HepG2 (cell line): ENCODE data around the gene PPFIA4.

Experiments used
- ATF4 ChIP-seq, 2 experiments: fragments of 450-650 bp in 1 of 2; sonication (generic) in 1 of 2; formaldehyde crosslinking; IDR thresholded peaks; 2 replicates each; pipeline versions ENCODE4 v1.5.0 to v1.8.0; 2020 to 2022; ENCODE audit warnings: mild to moderate bottlenecking in 1 of 2, missing genetic modification reagents in 1 of 2
- CENPBD1 ChIP-seq: sonication (generic); formaldehyde crosslinking; IDR thresholded peaks from 2 replicates; pipeline ENCODE4 v1.8.0; 2022; ENCODE audit warnings: missing genetic modification reagents, low read depth, mild to moderate bottlenecking, borderline replicate concordance
- EZH2 ChIP-seq: conservative IDR thresholded peaks from 2 replicates; pipeline ENCODE4 v1.6.1; 2012; ENCODE audit warnings: mild to moderate bottlenecking, low read depth, low read length, moderate library complexity
- GLI4 ChIP-seq: sonication (generic); formaldehyde crosslinking; IDR thresholded peaks from 2 replicates; pipeline ENCODE4 v1.5.1; 2020; ENCODE audit warnings: missing genetic modification reagents, mild to moderate bottlenecking, moderate library complexity, borderline replicate concordance
- MXI1 ChIP-seq: IDR thresholded peaks from 3 replicates; pipeline ENCODE4 v1.6.1; 2012; ENCODE audit warnings: low read depth, low read length, inconsistent platforms, borderline replicate concordance
- NR2C2 ChIP-seq: sonication (generic); formaldehyde crosslinking; IDR thresholded peaks from 2 replicates; pipeline ENCODE4 v1.4.0; 2020; ENCODE audit warnings: missing genetic modification reagents, mild to moderate bottlenecking, moderate library complexity, borderline replicate concordance
- ZSCAN5A ChIP-seq: sonication (generic); formaldehyde crosslinking; IDR thresholded peaks from 2 replicates; pipeline ENCODE4 v1.8.0; 2022; ENCODE audit warnings: mild to moderate bottlenecking, missing genetic modification reagents, borderline replicate concordance
- TF ChIP-seq, protein P1 (sequence below): sonication (generic); formaldehyde crosslinking; IDR thresholded peaks from 2 replicates; pipeline ENCODE4 v1.5.0; 2020; ENCODE audit warnings: mild to moderate bottlenecking, missing genetic modification reagents, moderate library complexity
- TF ChIP-seq, protein P2 (sequence below): IDR thresholded peaks from 2 replicates; pipeline ENCODE4 v1.6.1; 2016; ENCODE audit warnings: low read depth, missing genetic modification reagents, missing compliant biosample characterization

DNA sequence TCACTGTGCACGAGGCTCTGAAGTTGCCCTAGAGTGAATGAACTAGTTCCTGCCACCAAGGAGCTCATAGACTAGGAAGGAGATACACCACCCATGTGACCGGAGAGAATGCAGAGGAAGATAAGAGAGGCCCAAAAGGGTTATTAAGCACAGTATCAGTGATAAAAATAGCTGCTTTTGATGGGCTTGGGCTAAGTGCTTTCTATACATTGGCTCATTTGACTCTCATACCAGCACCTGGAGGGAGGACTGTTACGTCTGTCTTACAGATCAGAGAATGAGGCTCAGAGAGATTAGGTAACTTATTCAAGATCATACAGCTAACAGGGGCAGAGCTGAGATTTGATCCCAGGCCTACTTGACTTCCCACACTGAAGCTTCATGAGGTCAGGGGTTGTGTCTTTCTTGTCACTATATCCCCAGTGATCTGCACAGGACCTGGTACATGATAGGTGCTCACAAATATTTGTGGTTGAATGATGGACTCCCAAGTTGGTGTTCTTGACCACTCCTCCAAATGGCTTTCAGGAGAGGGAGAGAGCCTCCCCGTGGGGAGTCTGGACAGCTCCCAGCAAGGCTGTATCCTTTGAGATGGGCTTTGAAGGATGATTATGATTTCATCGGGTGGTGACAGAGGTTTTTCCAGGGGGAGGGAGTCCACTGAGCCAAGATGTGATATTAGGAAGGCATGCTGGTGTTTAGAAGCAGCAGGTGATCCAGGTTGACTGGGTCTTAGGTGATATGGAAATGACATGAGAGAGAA lies 14.4 kb downstream of the PPFIA4 start:
- TF ChIP-seq, protein P1, sequence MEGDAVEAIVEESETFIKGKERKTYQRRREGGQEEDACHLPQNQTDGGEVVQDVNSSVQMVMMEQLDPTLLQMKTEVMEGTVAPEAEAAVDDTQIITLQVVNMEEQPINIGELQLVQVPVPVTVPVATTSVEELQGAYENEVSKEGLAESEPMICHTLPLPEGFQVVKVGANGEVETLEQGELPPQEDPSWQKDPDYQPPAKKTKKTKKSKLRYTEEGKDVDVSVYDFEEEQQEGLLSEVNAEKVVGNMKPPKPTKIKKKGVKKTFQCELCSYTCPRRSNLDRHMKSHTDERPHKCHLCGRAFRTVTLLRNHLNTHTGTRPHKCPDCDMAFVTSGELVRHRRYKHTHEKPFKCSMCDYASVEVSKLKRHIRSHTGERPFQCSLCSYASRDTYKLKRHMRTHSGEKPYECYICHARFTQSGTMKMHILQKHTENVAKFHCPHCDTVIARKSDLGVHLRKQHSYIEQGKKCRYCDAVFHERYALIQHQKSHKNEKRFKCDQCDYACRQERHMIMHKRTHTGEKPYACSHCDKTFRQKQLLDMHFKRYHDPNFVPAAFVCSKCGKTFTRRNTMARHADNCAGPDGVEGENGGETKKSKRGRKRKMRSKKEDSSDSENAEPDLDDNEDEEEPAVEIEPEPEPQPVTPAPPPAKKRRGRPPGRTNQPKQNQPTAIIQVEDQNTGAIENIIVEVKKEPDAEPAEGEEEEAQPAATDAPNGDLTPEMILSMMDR: no peak
- TF ChIP-seq CENPBD1 (CRISPR knock-in tag): no peak
- no peak for TF ChIP-seq ZSCAN5A (CRISPR knock-in tag)
- TF ChIP-seq GLI4 (CRISPR knock-in tag): no peak
- TF ChIP-seq MXI1: no peak
- TF ChIP-seq ATF4 (CRISPR knock-in tag; IDR thresholded peaks at IDR 0.05): no peak
- TF ChIP-seq, protein P2, sequence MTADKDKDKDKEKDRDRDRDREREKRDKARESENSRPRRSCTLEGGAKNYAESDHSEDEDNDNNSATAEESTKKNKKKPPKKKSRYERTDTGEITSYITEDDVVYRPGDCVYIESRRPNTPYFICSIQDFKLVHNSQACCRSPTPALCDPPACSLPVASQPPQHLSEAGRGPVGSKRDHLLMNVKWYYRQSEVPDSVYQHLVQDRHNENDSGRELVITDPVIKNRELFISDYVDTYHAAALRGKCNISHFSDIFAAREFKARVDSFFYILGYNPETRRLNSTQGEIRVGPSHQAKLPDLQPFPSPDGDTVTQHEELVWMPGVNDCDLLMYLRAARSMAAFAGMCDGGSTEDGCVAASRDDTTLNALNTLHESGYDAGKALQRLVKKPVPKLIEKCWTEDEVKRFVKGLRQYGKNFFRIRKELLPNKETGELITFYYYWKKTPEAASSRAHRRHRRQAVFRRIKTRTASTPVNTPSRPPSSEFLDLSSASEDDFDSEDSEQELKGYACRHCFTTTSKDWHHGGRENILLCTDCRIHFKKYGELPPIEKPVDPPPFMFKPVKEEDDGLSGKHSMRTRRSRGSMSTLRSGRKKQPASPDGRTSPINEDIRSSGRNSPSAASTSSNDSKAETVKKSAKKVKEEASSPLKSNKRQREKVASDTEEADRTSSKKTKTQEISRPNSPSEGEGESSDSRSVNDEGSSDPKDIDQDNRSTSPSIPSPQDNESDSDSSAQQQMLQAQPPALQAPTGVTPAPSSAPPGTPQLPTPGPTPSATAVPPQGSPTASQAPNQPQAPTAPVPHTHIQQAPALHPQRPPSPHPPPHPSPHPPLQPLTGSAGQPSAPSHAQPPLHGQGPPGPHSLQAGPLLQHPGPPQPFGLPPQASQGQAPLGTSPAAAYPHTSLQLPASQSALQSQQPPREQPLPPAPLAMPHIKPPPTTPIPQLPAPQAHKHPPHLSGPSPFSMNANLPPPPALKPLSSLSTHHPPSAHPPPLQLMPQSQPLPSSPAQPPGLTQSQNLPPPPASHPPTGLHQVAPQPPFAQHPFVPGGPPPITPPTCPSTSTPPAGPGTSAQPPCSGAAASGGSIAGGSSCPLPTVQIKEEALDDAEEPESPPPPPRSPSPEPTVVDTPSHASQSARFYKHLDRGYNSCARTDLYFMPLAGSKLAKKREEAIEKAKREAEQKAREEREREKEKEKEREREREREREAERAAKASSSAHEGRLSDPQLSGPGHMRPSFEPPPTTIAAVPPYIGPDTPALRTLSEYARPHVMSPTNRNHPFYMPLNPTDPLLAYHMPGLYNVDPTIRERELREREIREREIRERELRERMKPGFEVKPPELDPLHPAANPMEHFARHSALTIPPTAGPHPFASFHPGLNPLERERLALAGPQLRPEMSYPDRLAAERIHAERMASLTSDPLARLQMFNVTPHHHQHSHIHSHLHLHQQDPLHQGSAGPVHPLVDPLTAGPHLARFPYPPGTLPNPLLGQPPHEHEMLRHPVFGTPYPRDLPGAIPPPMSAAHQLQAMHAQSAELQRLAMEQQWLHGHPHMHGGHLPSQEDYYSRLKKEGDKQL (CRISPR knock-in tag): no peak
- TF ChIP-seq EZH2: no peak
- no peak for TF ChIP-seq NR2C2 (CRISPR knock-in tag)
